KMS-11 (cell line): Measurements from ENCODE around the gene ROPN1L.

Experiments used
- H2AFZ ChIP-seq: fragments of 200-600 bp; sonication (generic); 2 replicates; pipeline ENCODE4 v1.6.1; 2016; ENCODE audit warnings: antibody characterized with exemption, mixed run types, low read depth
- H3K27ac ChIP-seq: fragments of 200-600 bp; sonication (generic); 2 replicates; pipeline ENCODE4 v1.6.1; 2016; ENCODE audit warnings: mild to moderate bottlenecking, mixed run types
- H3K27me3 ChIP-seq: fragments of 200-600 bp; sonication (generic); 2 replicates; pipeline ENCODE4 v1.6.1; 2017; ENCODE audit warnings: mild to moderate bottlenecking, low read depth, mixed run types, moderate library complexity; ENCODE audit not compliant: insufficient read depth
- H3K36me3 ChIP-seq: fragments of 200-600 bp; sonication (generic); 2 replicates; pipeline ENCODE4 v1.6.1; 2017; ENCODE audit warnings: mild to moderate bottlenecking, mixed run types; ENCODE audit not compliant: insufficient read depth
- H3K4me1 ChIP-seq: fragments of 200-600 bp; sonication (generic); 2 replicates; pipeline ENCODE4 v1.6.1; 2016; ENCODE audit warnings: mild to moderate bottlenecking, low read depth, mixed run types; ENCODE audit not compliant: poor library complexity, severe bottlenecking
- H3K4me2 ChIP-seq: fragments of 200-600 bp; sonication (generic); 2 replicates; pipeline ENCODE4 v1.7.0; 2016; ENCODE audit warnings: mild to moderate bottlenecking, mixed run types
- H3K4me3 ChIP-seq: fragments of 200-600 bp; sonication (generic); IDR thresholded peaks from 2 replicates; pipeline ENCODE4 v1.6.1; 2017; ENCODE audit warnings: low read depth, low read length, mixed read lengths; ENCODE audit not compliant: insufficient read depth
- H3K79me2 ChIP-seq: fragments of 200-600 bp; sonication (generic); 2 replicates; pipeline ENCODE4 v1.6.1; 2016; ENCODE audit warnings: low read depth, mixed run types; ENCODE audit not compliant: insufficient read depth
- H3K9ac ChIP-seq: fragments of 200-600 bp; sonication (generic); 2 replicates; pipeline ENCODE4 v1.6.1; 2016; ENCODE audit warnings: mild to moderate bottlenecking, mixed run types
- H4K20me1 ChIP-seq: fragments of 200-600 bp; sonication (generic); 2 replicates; pipeline ENCODE4 v1.6.1; 2016; ENCODE audit warnings: mild to moderate bottlenecking, mixed run types; ENCODE audit not compliant: insufficient read depth
- CTCF ChIP-seq: fragments of 200-600 bp; sonication (generic); conservative IDR thresholded peaks from 2 replicates; pipeline ENCODE4 v1.6.1; 2017; ENCODE audit warnings: low read depth, mild to moderate bottlenecking, antibody characterized with exemption, low read length, moderate library complexity, mixed read lengths

The ROPN1L gene

GRCh38 chr5:10403829-10404228, 37.9 kb upstream of the ROPN1L start:
- no peak for TF ChIP-seq CTCF
- Histone ChIP-seq H3K27ac (no peak overlapping the region), H3K9ac (no peak overlapping the region), H3K79me2 (no peaks in the 10 kb centered on the region), H2AFZ (no peak overlapping the region), H3K4me1 (peaks cover 43% of the 10 kb centered on the region), H4K20me1 (peaks cover 9% of the 10 kb centered on the region; the same call in 1 of the 2 replicates), H3K4me3 (no peak overlapping the region), H3K27me3 (no peaks in the 10 kb centered on the region), H3K4me2 (no peak overlapping the region), H3K36me3 (peaks cover 2% of the 10 kb centered on the region; the same call in 1 of the 2 replicates)

GRCh38 chr5:10406651-10407050, 35.0 kb upstream of the ROPN1L start:
- Histone ChIP-seq H3K27ac (no peak overlapping the region), H3K4me3 (no peak overlapping the region), H3K4me2 (no peak overlapping the region), H3K9ac (no peak overlapping the region), H3K4me1 (peaks cover 20% of the 10 kb centered on the region), H3K27me3 (no peaks in the 10 kb centered on the region), H4K20me1 (no peaks in the 10 kb centered on the region; the same call in 1 of the 2 replicates), H3K36me3 (peaks cover 7% of the 10 kb centered on the region; the same call in 1 of the 2 replicates), H3K79me2 (no peaks in the 10 kb centered on the region), H2AFZ (no peak overlapping the region)
- TF ChIP-seq CTCF: no peak

- Histone ChIP-seq H3K36me3 (peaks cover 11% of the 10 kb centered on the region; the same call in 1 of the 2 replicates), H3K4me1 (no peaks in the 10 kb centered on the region), H3K79me2 (no peaks in the 10 kb centered on the region), H2AFZ (no peak overlapping the region), H3K9ac (no peak overlapping the region), H4K20me1 (no peaks in the 10 kb centered on the region), H3K4me3 (no peak overlapping the region), H3K27ac (no peak overlapping the region), H3K27me3 (no peaks in the 10 kb centered on the region), H3K4me2 (no peak overlapping the region)
- no peak for TF ChIP-seq CTCF
Observed at GRCh38 chr5:10409504-10409903, 32.2 kb upstream of the ROPN1L start.

- H3K36me3 ChIP-seq: peaks cover 9% of the 10 kb centered on the region; the same call in 1 of the 2 replicates
- TF ChIP-seq CTCF: no peak
- no peak overlapping the region for H3K27ac ChIP-seq
- H3K9ac ChIP-seq: no peak overlapping the region
- no peaks in the 10 kb centered on the region for H4K20me1 ChIP-seq
- H3K79me2 ChIP-seq: no peaks in the 10 kb centered on the region
- H2AFZ ChIP-seq: no peak overlapping the region
- H3K4me2 ChIP-seq: no peak overlapping the region
- no peak overlapping the region for H3K4me3 ChIP-seq
- H3K27me3 ChIP-seq: no peaks in the 10 kb centered on the region
- H3K4me1 ChIP-seq: no peaks in the 10 kb centered on the region
Observed at GRCh38 chr5:10410662-10411061, 31.0 kb upstream of the ROPN1L start.
